ENCODE measurements around the gene KCNAB2.

Gene KCNAB2

GRCh38 chr1:6101826-6102531, 56.3 kb downstream of the KCNAB2 start:
- Mint-ChIP-seq H3K27ac (no peak overlapping the region), H3K9me3 (no peaks in the 10 kb centered on the region), H3K27me3 (no peaks in the 10 kb centered on the region), H3K4me3 (no peak overlapping the region), H3K36me3 (peaks cover 9% of the 10 kb centered on the region), H3K4me1 (no peaks in the 10 kb centered on the region)
- ATAC-seq (ENCODE audit: low read depth) (no peak), DNase-seq (ENCODE audit: low spot score in 2 of 2) (no peak)

- Mint-ChIP-seq H3K36me3 (peaks cover 9% of the 10 kb centered on the region), H3K4me3 (no peak overlapping the region), H3K9me3 (peaks cover 4% of the 10 kb centered on the region), H3K27me3 (peaks cover 5% of the 10 kb centered on the region), H3K4me1 (peaks cover 3% of the 10 kb centered on the region), H3K27ac (no peak overlapping the region)
- no peak for ATAC-seq (ENCODE audit: low read depth)
- DNase-seq (ENCODE audit: low spot score in 2 of 2): no peak
These were observed 56.8 kb downstream of the KCNAB2 start for GRCh38 chr1:6102532-6102845.

GRCh38 chr1:6103111-6103853, 57.6 kb downstream of the KCNAB2 start:
- Mint-ChIP-seq H3K27ac (no peak overlapping the region), H3K36me3 (peaks cover 9% of the 10 kb centered on the region), H3K9me3 (peaks cover 6% of the 10 kb centered on the region), H3K4me1 (peaks cover 8% of the 10 kb centered on the region), H3K27me3 (peaks cover 13% of the 10 kb centered on the region), H3K4me3 (no peak overlapping the region)
- ATAC-seq (ENCODE audit: low read depth): no peak
- no peak for DNase-seq (ENCODE audit: low spot score in 2 of 2)

GRCh38 chr1:6103854-6104530, 58.3 kb downstream of the KCNAB2 start:
- peaks cover 13% of the 10 kb centered on the region for H3K4me1 Mint-ChIP-seq
- H3K9me3 Mint-ChIP-seq: peaks cover 6% of the 10 kb centered on the region
- H3K36me3 Mint-ChIP-seq: peaks cover 11% of the 10 kb centered on the region
- H3K27ac Mint-ChIP-seq: no peak overlapping the region
- peaks cover 18% of the 10 kb centered on the region for H3K27me3 Mint-ChIP-seq
- H3K4me3 Mint-ChIP-seq: no peak overlapping the region
- DNase-seq (ENCODE audit: low spot score in 2 of 2) (no peak), ATAC-seq (ENCODE audit: low read depth) (no peak)

GRCh38 chr1:6104631-6105030, 58.9 kb downstream of the KCNAB2 start:
- H3K4me3 Mint-ChIP-seq: no peak overlapping the region
- no peak overlapping the region for H3K27ac Mint-ChIP-seq
- peaks cover 6% of the 10 kb centered on the region for H3K9me3 Mint-ChIP-seq
- H3K27me3 Mint-ChIP-seq: peaks cover 18% of the 10 kb centered on the region
- H3K36me3 Mint-ChIP-seq: peaks cover 8% of the 10 kb centered on the region
- ATAC-seq (ENCODE audit: low read depth) (no peak), DNase-seq (ENCODE audit: low spot score in 2 of 2) (no peak)
- H3K4me1 Mint-ChIP-seq: peaks cover 13% of the 10 kb centered on the region

GRCh38 chr1:6105218-6105679, 59.6 kb downstream of the KCNAB2 start:
- H3K4me3 Mint-ChIP-seq: no peak overlapping the region
- peaks cover 8% of the 10 kb centered on the region for H3K36me3 Mint-ChIP-seq
- H3K27ac Mint-ChIP-seq: no peak overlapping the region
- ATAC-seq (ENCODE audit: low read depth) (no peak), DNase-seq (ENCODE audit: low spot score in 2 of 2) (no peak)
- H3K9me3 Mint-ChIP-seq: peaks cover 6% of the 10 kb centered on the region
- peaks cover 13% of the 10 kb centered on the region for H3K4me1 Mint-ChIP-seq
- H3K27me3 Mint-ChIP-seq: peaks cover 18% of the 10 kb centered on the region

- no peak overlapping the region for H3K27ac Mint-ChIP-seq
- peaks cover 6% of the 10 kb centered on the region for H3K9me3 Mint-ChIP-seq
- no peak for DNase-seq (ENCODE audit: low spot score in 2 of 2)
- H3K27me3 Mint-ChIP-seq: peaks cover 18% of the 10 kb centered on the region
- H3K4me1 Mint-ChIP-seq: peaks cover 13% of the 10 kb centered on the region
- no peak for ATAC-seq (ENCODE audit: low read depth)
- no peak overlapping the region for H3K4me3 Mint-ChIP-seq
- H3K36me3 Mint-ChIP-seq: peaks cover 8% of the 10 kb centered on the region
These were observed 60.1 kb downstream of the KCNAB2 start for GRCh38 chr1:6105763-6106162.

GRCh38 chr1:6106321-6106731, 60.6 kb downstream of the KCNAB2 start:
- H3K4me3 Mint-ChIP-seq: no peak overlapping the region
- peaks cover 18% of the 10 kb centered on the region for H3K27me3 Mint-ChIP-seq
- peaks cover 13% of the 10 kb centered on the region for H3K4me1 Mint-ChIP-seq
- H3K9me3 Mint-ChIP-seq: peaks cover 6% of the 10 kb centered on the region
- no peak for ATAC-seq (ENCODE audit: low read depth)
- peaks cover 8% of the 10 kb centered on the region for H3K36me3 Mint-ChIP-seq
- DNase-seq (ENCODE audit: low spot score in 2 of 2): no peak
- no peak overlapping the region for H3K27ac Mint-ChIP-seq

- peaks cover 6% of the 10 kb centered on the region for H3K9me3 Mint-ChIP-seq
- ATAC-seq (ENCODE audit: low read depth): no peak
- no peak overlapping the region for H3K27ac Mint-ChIP-seq
- peaks cover 8% of the 10 kb centered on the region for H3K36me3 Mint-ChIP-seq
- peaks cover 18% of the 10 kb centered on the region for H3K27me3 Mint-ChIP-seq
- DNase-seq (ENCODE audit: low spot score in 2 of 2): no peak
- peaks cover 13% of the 10 kb centered on the region for H3K4me1 Mint-ChIP-seq
- no peak overlapping the region for H3K4me3 Mint-ChIP-seq
These were observed 61.3 kb downstream of the KCNAB2 start for GRCh38 chr1:6106977-6107376.

GRCh38 chr1:6107409-6108356, 62.0 kb downstream of the KCNAB2 start:
- H3K4me1 Mint-ChIP-seq: peaks cover 13% of the 10 kb centered on the region
- peaks cover 8% of the 10 kb centered on the region for H3K36me3 Mint-ChIP-seq
- H3K4me3 Mint-ChIP-seq: no peak overlapping the region
- peaks cover 20% of the 10 kb centered on the region for H3K27me3 Mint-ChIP-seq
- no peak overlapping the region for H3K27ac Mint-ChIP-seq
- DNase-seq (ENCODE audit: low spot score in 2 of 2): no peak
- no peak for ATAC-seq (ENCODE audit: low read depth)
- H3K9me3 Mint-ChIP-seq: peaks cover 6% of the 10 kb centered on the region

- no peak overlapping the region for H3K4me3 Mint-ChIP-seq
- ATAC-seq (ENCODE audit: low read depth) (no peak), DNase-seq (ENCODE audit: low spot score in 2 of 2) (no peak)
- peaks cover 6% of the 10 kb centered on the region for H3K9me3 Mint-ChIP-seq
- H3K27me3 Mint-ChIP-seq: peaks cover 20% of the 10 kb centered on the region
- peaks cover 8% of the 10 kb centered on the region for H3K36me3 Mint-ChIP-seq
- H3K27ac Mint-ChIP-seq: no peak overlapping the region
- peaks cover 13% of the 10 kb centered on the region for H3K4me1 Mint-ChIP-seq
These were observed 62.8 kb downstream of the KCNAB2 start for GRCh38 chr1:6108476-6108875.

GRCh38 chr1:6108937-6109614, 63.4 kb downstream of the KCNAB2 start:
- H3K27ac Mint-ChIP-seq: no peak overlapping the region

GRCh38 chr1:6109688-6110087, 64.0 kb downstream of the KCNAB2 start:
- DNase-seq (ENCODE audit: low spot score in 2 of 2): no peak
- ATAC-seq (ENCODE audit: low read depth): no peak
- Mint-ChIP-seq H3K27ac (no peak overlapping the region), H3K9me3 (peaks cover 6% of the 10 kb centered on the region), H3K4me3 (no peak overlapping the region), H3K36me3 (peaks cover 8% of the 10 kb centered on the region), H3K27me3 (peaks cover 20% of the 10 kb centered on the region), H3K4me1 (peaks cover 13% of the 10 kb centered on the region)

More at GRCh38 chr1:6108937-6109614, 63.4 kb downstream of the KCNAB2 start:
- Mint-ChIP-seq H3K4me3 (no peak overlapping the region), H3K36me3 (peaks cover 8% of the 10 kb centered on the region), H3K27me3 (peaks cover 20% of the 10 kb centered on the region), H3K9me3 (peaks cover 6% of the 10 kb centered on the region), H3K4me1 (peaks cover 13% of the 10 kb centered on the region)
- ATAC-seq (ENCODE audit: low read depth): no peak
- no peak for DNase-seq (ENCODE audit: low spot score in 2 of 2)
